GM12878 (cell line): ENCODE data around the gene GRAMD2B. TPM values are rescaled to one million over a fixed set of nuclear protein-coding genes. Genes with fewer than 3 reads are reported as not detected.

Experiments
- ATAC-seq: fragments of 200-7000 bp; cut with Tn5 transposase; 3 replicates; pipeline ENCODE4 v1.9.1; 2020; ENCODE audit warnings: mild to moderate bottlenecking, moderate library complexity
- BruUV-seq: library from RNA; stranded (reverse); fragments of 400-500 nt; replicated peaks from 2 replicates; lab custom pipeline; 2021; lab: Mats Ljungman, UMichigan
- CTCF ChIA-PET: fragments of 300-600 bp; sonication (Branson Sonifier 250); formaldehyde crosslinking; extraction: SDS; loops from one replicate; lab custom pipeline; 2021; ENCODE audit warnings: inconsistent platforms; lab: Yijun Ruan, JAX
- POLR2A ChIA-PET: fragments of 350-600 bp; formaldehyde crosslinking; extraction: SDS; loops from one replicate; lab custom pipeline; 2021; ENCODE audit warnings: inconsistent platforms; lab: Charles Lee
- RAD21 ChIA-PET: fragments of 300-600 bp; sonication (Branson Sonifier 250); formaldehyde crosslinking; loops from one replicate; lab custom pipeline; 2023; ENCODE audit warnings: antibody characterized with exemption; ENCODE audit not compliant: unreplicated experiment; lab: Charles Lee
- SMC1A ChIA-PET: fragments of 300-600 bp; sonication (Branson Sonifier 250); formaldehyde crosslinking; loops from one replicate; lab custom pipeline; 2023; ENCODE audit not compliant: unreplicated experiment, uncharacterized antibody; lab: Charles Lee
- DNase-seq: peaks from one replicate; pipeline ENCODE4 v3.0.0-alpha.2; 2011; ENCODE audit warnings: low read depth, low spot score
- FAIRE-seq: peaks from 3 replicates; lab custom pipeline; 2011; peaks lifted over from hg19 to GRCh38; lab: Jason Lieb, UNC
- H2AFZ ChIP-seq: 2 replicates; pipeline ENCODE4 v1.6.0; 2011; ENCODE audit warnings: low read depth, low read length, control low read depth; ENCODE audit not compliant: control insufficient read depth
- H3K27ac ChIP-seq: 2 replicates; pipeline ENCODE4 v1.5.1; 2011; ENCODE audit warnings: control low read depth; ENCODE audit not compliant: control insufficient read depth, insufficient read depth
- H3K27me3 ChIP-seq, 2 experiments: replicated peaks in 1 of 2; 2 replicates each; pipeline versions ENCODE4 v1.6.0 to v1.6.1; 2011; ENCODE audit warnings: low read length in 1 of 2; ENCODE audit not compliant: control insufficient read depth in 2 of 2, insufficient read depth in 2 of 2
- H3K36me3 ChIP-seq, 2 experiments: 2 replicates each; pipeline ENCODE4 v1.5.1; 2011; ENCODE audit warnings: low read length in 1 of 2; ENCODE audit not compliant: control insufficient read depth in 2 of 2, insufficient read depth in 2 of 2
- H3K4me1 ChIP-seq: 2 replicates; pipeline ENCODE4 v1.6.1; 2011; ENCODE audit warnings: mild to moderate bottlenecking, low read length, moderate library complexity, mixed read lengths; ENCODE audit not compliant: control insufficient read depth, insufficient read depth
- H3K4me2 ChIP-seq: 2 replicates; pipeline ENCODE4 v1.6.0; 2011; ENCODE audit warnings: control low read depth; ENCODE audit not compliant: control insufficient read depth, insufficient read depth
- H3K4me3 ChIP-seq: fragments of 200-600 bp; sonication (generic); 2 replicates; pipeline ENCODE4 v1.5.1; 2016
- H3K79me2 ChIP-seq: 2 replicates; pipeline ENCODE4 v1.6.0; 2011; ENCODE audit warnings: low read length; ENCODE audit not compliant: control insufficient read depth, insufficient read depth
- H3K9ac ChIP-seq: 2 replicates; pipeline ENCODE4 v1.8.0; 2011; ENCODE audit warnings: low read length, control low read depth, mixed read lengths; ENCODE audit not compliant: control insufficient read depth, insufficient read depth
- H3K9me3 ChIP-seq: replicated peaks from 3 replicates; pipeline ENCODE4 v1.5.1; 2011; ENCODE audit warnings: mild to moderate bottlenecking, low read length; ENCODE audit not compliant: control insufficient read depth, insufficient read depth
- H4K20me1 ChIP-seq: 2 replicates; pipeline ENCODE4 v1.6.0; 2011; ENCODE audit not compliant: control insufficient read depth, insufficient read depth
- ASH2L ChIP-seq: fragments of 300-600, 200-600 bp; sonication (generic); IDR thresholded peaks from 2 replicates; pipeline ENCODE4 v1.6.1; 2017; ENCODE audit warnings: low read depth, mild to moderate bottlenecking, borderline replicate concordance
- MEF2A ChIP-seq: IDR thresholded peaks from 2 replicates; pipeline ENCODE4 v1.6.1; 2011; ENCODE audit warnings: low read depth, mild to moderate bottlenecking, low read length, moderate library complexity; ENCODE audit not compliant: insufficient read depth
- WGBS: methylation state at CpG from one replicate; pipeline ENCODE4 v1.1.6; 2016; ENCODE audit warnings: low lambda C conversion rate; ENCODE audit not compliant: insufficient replicate concordance, insufficient coverage; ENCODE audit errors: missing lambda C conversion rate; 5-methylcytosine and 5-hydroxymethylcytosine counted together
- in situ Hi-C: fragments of 300-500 bp; cut with MboI; formaldehyde crosslinking; loops from 9 replicates; pipeline ENCODE4 v1.14.3; 2018; ENCODE audit warnings: mixed read lengths
- intact Hi-C: fragments of 100-400 bp; cut with micrococcal nuclease; formaldehyde crosslinking; loops from one replicate; pipeline ENCODE4 v1.14.2; 2022; ENCODE audit not compliant: unreplicated experiment
- polyA plus RNA-seq, 11 experiments: library from polyadenylated mRNA; depleted of rRNA in 4 of 11; unstranded in 6 of 11; stranded (reverse) in 5 of 11; fragments of >200 nt; fragmentation: Nextera tagmentation in 4 of 11; fragmentation: Illumina TruSeq in 1 of 11; extraction: Ambion mirVana in 4 of 11; extraction: Trizol in 1 of 11; gene quantifications; 1 replicate in 1 of 11; 2 replicates in 10 of 11; pipeline versions ENCODE4 v1.2.1 to v1.2.3, GENCODE V29; 2011 to 2016; ENCODE audit warnings: inconsistent platforms in 2 of 11, missing spikeins in 2 of 11, low read depth in 1 of 11
- total RNA-seq, 4 experiments: library from RNA; depleted of rRNA in 3 of 4; stranded (reverse); fragments of >200 nt in 3 of 4; fragmentation: Illumina TruSeq in 1 of 4; extraction: Trizol in 1 of 4; gene quantifications; 2 replicates each; pipeline versions ENCODE4 v1.2.1 to v1.2.3, GENCODE V29; 2013 to 2021
- TF ChIP-seq, protein P1 (sequence below): IDR thresholded peaks from 2 replicates; pipeline ENCODE4 v1.6.1; 2012; ENCODE audit warnings: low read depth, low read length, improper control_type of control experiment
- TF ChIP-seq, protein P2 (sequence below): fragments of 450-650 bp; formaldehyde crosslinking; IDR thresholded peaks from 2 replicates; pipeline ENCODE4 v1.4.0; 2022; ENCODE audit warnings: mild to moderate bottlenecking, moderate library complexity
- TF ChIP-seq, protein P3 (sequence below): fragments of 450-650 bp; IDR thresholded peaks from 2 replicates; pipeline ENCODE4 v1.6.1; 2017; ENCODE audit warnings: mild to moderate bottlenecking
- TF ChIP-seq, protein P4 (sequence below): fragments of 450-650 bp; IDR thresholded peaks from 2 replicates; pipeline ENCODE4 v1.6.1; 2017; ENCODE audit warnings: mild to moderate bottlenecking, moderate library complexity
- TF ChIP-seq, protein P5 (sequence below): fragments of 150-350 bp; IDR thresholded peaks from 2 replicates; pipeline ENCODE4 v1.6.1; 2014; ENCODE audit warnings: mild to moderate bottlenecking, low read depth, low read length

GRAMD2B gene
- total and polyA plus RNA-seq, 10 of the 15 experiments (the other 5 are each of a cell fraction or from before 2014, with no cell fraction given): 1.9 to 21.5 (median 8.4) TPM

DNA sequence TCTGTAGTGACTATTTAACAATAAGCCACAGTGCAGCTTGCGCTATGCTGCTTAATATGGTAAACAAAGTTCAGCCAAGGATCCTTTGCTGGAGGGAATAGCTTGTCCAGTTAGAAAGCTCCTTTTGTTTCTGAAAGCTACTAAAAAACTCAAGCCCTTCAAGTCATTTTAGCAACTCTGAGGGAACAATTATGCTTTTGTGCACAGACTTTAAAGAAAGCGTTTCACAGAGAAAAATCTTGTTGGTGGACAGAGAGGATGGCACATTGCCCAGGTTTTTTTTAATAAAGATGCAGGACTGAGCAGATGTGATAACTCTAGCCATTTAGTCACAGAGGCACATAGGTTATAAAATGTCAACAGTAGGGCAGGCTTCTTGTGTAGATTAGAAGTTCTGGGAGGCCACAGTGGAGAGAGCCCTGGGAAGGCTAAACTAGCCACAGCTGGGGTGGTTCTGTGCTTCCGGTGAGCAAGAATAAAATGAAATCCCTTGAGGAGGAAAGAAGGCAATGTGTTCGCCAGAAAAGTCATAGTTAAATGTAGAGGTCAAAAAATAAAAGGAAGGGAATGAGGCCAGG lies 108.4 kb downstream of the GRAMD2B start:
- Histone ChIP-seq H3K4me3 (no peak overlapping the region), H3K9me3 (no peaks in the 10 kb centered on the region; the same call in 2 of the 3 replicates), H4K20me1 (no peaks in the 10 kb centered on the region), H3K4me1 (no peaks in the 10 kb centered on the region), H3K9ac (no peak overlapping the region), H2AFZ (no peak overlapping the region), H3K4me2 (no peak overlapping the region), H3K27ac (no peak overlapping the region), H3K36me3 (no peaks in the 10 kb centered on the region), H3K79me2 (no peaks in the 10 kb centered on the region), H3K27me3 (no peaks in the 10 kb centered on the region)
- BruUV-seq: no TSS peak
- intact Hi-C loops: no loop called here
- ChIA-PET CTCF (interaction anchor here (1.1 to 3.4 kb wide), 4 partner anchors 9 to 194 kb away, joined by 3 to 21 read pairs (median 6); no protein-coding TSS in a partner anchor), POLR2A (interaction anchor here (0.6 kb wide), 1 partner anchor 15 kb away, joined by 6 read pairs; no protein-coding TSS in a partner anchor), SMC1A (interaction anchor here (1.1 to 2.1 kb wide), 3 partner anchors 178 to 192 kb away, joined by 3 to 7 read pairs (median 4); no protein-coding TSS in a partner anchor), RAD21 (interaction anchor here (0.7 to 0.8 kb wide), 2 partner anchors 157 to 1123 kb away, joined by 3 read pairs; no protein-coding TSS in a partner anchor)
- no peak for DNase-seq
- ATAC-seq: no peak
- in situ Hi-C loops: no loop called here
- FAIRE-seq: no peak
- TF ChIP-seq, protein P1, sequence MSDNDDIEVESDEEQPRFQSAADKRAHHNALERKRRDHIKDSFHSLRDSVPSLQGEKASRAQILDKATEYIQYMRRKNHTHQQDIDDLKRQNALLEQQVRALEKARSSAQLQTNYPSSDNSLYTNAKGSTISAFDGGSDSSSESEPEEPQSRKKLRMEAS: no peak
- TF ChIP-seq, protein P2, sequence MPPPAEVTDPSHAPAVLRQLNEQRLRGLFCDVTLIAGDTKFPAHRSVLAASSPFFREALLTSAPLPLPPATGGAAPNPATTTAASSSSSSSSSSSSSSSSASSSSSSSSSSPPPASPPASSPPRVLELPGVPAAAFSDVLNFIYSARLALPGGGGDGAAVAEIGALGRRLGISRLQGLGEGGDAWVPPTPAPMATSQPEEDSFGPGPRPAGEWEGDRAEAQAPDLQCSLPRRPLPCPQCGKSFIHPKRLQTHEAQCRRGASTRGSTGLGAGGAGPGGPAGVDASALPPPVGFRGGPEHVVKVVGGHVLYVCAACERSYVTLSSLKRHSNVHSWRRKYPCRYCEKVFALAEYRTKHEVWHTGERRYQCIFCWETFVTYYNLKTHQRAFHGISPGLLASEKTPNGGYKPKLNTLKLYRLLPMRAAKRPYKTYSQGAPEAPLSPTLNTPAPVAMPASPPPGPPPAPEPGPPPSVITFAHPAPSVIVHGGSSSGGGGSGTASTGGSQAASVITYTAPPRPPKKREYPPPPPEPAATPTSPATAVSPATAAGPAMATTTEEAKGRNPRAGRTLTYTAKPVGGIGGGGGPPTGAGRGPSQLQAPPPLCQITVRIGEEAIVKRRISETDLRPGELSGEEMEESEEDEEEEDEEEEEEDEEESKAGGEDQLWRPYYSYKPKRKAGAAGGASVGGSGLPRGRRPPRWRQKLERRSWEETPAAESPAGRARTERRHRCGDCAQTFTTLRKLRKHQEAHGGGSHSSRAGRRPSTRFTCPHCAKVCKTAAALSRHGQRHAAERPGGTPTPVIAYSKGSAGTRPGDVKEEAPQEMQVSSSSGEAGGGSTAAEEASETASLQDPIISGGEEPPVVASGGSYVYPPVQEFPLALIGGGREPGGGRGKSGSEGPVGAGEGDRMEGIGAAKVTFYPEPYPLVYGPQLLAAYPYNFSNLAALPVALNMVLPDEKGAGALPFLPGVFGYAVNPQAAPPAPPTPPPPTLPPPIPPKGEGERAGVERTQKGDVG (CRISPR knock-in tag): no peak
- TF ChIP-seq ASH2L (no peak), MEF2A (no peak)
- TF ChIP-seq, protein P3, sequence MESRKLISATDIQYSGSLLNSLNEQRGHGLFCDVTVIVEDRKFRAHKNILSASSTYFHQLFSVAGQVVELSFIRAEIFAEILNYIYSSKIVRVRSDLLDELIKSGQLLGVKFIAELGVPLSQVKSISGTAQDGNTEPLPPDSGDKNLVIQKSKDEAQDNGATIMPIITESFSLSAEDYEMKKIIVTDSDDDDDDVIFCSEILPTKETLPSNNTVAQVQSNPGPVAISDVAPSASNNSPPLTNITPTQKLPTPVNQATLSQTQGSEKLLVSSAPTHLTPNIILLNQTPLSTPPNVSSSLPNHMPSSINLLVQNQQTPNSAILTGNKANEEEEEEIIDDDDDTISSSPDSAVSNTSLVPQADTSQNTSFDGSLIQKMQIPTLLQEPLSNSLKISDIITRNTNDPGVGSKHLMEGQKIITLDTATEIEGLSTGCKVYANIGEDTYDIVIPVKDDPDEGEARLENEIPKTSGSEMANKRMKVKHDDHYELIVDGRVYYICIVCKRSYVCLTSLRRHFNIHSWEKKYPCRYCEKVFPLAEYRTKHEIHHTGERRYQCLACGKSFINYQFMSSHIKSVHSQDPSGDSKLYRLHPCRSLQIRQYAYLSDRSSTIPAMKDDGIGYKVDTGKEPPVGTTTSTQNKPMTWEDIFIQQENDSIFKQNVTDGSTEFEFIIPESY: no peak
- TF ChIP-seq, protein P4, sequence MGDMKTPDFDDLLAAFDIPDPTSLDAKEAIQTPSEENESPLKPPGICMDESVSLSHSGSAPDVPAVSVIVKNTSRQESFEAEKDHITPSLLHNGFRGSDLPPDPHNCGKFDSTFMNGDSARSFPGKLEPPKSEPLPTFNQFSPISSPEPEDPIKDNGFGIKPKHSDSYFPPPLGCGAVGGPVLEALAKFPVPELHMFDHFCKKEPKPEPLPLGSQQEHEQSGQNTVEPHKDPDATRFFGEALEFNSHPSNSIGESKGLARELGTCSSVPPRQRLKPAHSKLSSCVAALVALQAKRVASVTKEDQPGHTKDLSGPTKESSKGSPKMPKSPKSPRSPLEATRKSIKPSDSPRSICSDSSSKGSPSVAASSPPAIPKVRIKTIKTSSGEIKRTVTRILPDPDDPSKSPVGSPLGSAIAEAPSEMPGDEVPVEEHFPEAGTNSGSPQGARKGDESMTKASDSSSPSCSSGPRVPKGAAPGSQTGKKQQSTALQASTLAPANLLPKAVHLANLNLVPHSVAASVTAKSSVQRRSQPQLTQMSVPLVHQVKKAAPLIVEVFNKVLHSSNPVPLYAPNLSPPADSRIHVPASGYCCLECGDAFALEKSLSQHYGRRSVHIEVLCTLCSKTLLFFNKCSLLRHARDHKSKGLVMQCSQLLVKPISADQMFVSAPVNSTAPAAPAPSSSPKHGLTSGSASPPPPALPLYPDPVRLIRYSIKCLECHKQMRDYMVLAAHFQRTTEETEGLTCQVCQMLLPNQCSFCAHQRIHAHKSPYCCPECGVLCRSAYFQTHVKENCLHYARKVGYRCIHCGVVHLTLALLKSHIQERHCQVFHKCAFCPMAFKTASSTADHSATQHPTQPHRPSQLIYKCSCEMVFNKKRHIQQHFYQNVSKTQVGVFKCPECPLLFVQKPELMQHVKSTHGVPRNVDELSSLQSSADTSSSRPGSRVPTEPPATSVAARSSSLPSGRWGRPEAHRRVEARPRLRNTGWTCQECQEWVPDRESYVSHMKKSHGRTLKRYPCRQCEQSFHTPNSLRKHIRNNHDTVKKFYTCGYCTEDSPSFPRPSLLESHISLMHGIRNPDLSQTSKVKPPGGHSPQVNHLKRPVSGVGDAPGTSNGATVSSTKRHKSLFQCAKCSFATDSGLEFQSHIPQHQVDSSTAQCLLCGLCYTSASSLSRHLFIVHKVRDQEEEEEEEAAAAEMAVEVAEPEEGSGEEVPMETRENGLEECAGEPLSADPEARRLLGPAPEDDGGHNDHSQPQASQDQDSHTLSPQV: no peak
- TF ChIP-seq, protein P5, sequence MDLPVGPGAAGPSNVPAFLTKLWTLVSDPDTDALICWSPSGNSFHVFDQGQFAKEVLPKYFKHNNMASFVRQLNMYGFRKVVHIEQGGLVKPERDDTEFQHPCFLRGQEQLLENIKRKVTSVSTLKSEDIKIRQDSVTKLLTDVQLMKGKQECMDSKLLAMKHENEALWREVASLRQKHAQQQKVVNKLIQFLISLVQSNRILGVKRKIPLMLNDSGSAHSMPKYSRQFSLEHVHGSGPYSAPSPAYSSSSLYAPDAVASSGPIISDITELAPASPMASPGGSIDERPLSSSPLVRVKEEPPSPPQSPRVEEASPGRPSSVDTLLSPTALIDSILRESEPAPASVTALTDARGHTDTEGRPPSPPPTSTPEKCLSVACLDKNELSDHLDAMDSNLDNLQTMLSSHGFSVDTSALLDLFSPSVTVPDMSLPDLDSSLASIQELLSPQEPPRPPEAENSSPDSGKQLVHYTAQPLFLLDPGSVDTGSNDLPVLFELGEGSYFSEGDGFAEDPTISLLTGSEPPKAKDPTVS: no peak
- 49% methylated on average over 4 of the region's 4 CpGs for WGBS
